DND-41 (cell line): ENCODE data around the gene BMP2K.

Source experiments
- EZH2 ChIP-seq: IDR thresholded peaks from 3 replicates; pipeline ENCODE4 v1.6.1; 2012; ENCODE audit warnings: borderline replicate concordance, low read depth, mild to moderate bottlenecking, moderate library complexity, low read length, inconsistent platforms; ENCODE audit not compliant: severe bottlenecking
- TF ChIP-seq, protein P1 (sequence below): IDR thresholded peaks from 2 replicates; pipeline ENCODE4 v1.5.1; 2012; ENCODE audit warnings: borderline replicate concordance, low read length, moderate library complexity, mild to moderate bottlenecking; ENCODE audit not compliant: poor library complexity, severe bottlenecking; ENCODE audit errors: extremely low read depth

DNA sequence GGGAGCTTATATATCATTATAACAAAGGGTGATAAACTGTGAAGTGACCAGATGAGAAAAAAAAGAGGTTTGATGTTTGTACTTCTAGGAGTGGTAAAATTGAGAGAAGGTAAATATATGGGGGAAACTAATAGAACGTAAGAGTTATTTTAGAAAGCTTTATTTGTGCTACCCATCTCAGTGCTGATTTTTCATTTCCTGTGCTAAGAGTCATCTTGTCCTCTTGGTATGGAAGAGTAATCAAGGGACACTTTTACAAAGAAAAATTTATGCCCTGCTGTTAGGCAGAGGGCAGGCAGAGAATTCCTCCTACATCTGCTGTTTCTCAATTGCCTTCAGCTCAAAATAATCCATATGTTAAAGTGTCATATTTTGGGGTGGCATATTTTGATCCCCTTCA, 49.6 kb upstream of the BMP2K start:
- TF ChIP-seq, protein P1, sequence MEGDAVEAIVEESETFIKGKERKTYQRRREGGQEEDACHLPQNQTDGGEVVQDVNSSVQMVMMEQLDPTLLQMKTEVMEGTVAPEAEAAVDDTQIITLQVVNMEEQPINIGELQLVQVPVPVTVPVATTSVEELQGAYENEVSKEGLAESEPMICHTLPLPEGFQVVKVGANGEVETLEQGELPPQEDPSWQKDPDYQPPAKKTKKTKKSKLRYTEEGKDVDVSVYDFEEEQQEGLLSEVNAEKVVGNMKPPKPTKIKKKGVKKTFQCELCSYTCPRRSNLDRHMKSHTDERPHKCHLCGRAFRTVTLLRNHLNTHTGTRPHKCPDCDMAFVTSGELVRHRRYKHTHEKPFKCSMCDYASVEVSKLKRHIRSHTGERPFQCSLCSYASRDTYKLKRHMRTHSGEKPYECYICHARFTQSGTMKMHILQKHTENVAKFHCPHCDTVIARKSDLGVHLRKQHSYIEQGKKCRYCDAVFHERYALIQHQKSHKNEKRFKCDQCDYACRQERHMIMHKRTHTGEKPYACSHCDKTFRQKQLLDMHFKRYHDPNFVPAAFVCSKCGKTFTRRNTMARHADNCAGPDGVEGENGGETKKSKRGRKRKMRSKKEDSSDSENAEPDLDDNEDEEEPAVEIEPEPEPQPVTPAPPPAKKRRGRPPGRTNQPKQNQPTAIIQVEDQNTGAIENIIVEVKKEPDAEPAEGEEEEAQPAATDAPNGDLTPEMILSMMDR = no peak
- TF ChIP-seq EZH2 = no peak
